A549 treated with GW870086 at 1 μM for 4 hours (cell line): Measurements from ENCODE around the gene ZNF514. TPM values are rescaled to one million over a fixed set of nuclear protein-coding genes. Genes with fewer than 3 reads are reported as not detected.

Experiments used
- total RNA-seq: library from RNA; stranded (reverse); fragments of 200-300 nt; extraction: Qiagen RNA extraction; gene quantifications from 5 replicates; pipeline ENCODE4 v1.2.3, GENCODE V29; 2022; ENCODE audit warnings: low read depth

ZNF514 gene
- total RNA-seq, result 4.3 to 7.4 TPM (median 6.8 TPM) in 5 replicates

DNA sequence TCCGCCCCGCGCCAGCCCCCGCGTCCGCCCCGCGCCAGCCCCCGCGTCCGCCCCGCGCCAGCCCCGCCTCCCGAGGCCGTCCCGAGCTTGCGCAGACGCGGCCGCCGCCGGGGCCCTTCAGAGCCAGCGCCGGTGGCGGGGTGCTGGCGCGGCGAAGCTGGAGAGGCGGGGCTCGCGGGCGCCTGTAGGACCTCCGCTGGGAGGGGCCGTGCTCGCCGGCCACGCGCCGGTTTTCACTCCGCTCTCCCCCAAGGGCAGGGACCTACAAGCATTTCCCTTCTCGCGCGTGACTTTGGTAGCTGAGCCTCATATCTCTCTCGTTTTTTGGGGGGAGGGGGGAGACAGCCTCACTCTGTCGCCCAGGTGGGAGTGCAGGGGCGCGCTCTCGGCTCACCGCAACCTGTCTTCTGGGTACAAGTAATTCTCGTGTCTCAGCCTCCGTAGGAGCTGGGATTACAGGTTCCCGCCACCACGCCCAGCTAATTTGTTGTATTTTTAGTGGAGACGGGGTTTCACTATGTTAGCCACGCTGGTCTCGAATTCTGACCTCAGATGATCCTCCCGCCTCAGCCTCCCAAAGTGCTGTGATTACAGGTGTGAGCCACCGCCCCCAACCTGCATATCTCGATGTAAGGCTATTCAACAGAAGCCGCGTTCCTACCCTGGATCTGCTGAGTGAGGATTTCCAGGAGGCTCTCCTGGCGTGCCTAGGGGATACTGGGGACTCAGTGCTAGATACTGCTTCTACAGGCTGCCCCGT lies at the start of gene ZNF514:
Gene ZNF514 (minus strand): TSS at position 159 of the 760 bp plus-strand sequence. CDS start 6,595 bp downstream, outside the sequence.

DNA sequence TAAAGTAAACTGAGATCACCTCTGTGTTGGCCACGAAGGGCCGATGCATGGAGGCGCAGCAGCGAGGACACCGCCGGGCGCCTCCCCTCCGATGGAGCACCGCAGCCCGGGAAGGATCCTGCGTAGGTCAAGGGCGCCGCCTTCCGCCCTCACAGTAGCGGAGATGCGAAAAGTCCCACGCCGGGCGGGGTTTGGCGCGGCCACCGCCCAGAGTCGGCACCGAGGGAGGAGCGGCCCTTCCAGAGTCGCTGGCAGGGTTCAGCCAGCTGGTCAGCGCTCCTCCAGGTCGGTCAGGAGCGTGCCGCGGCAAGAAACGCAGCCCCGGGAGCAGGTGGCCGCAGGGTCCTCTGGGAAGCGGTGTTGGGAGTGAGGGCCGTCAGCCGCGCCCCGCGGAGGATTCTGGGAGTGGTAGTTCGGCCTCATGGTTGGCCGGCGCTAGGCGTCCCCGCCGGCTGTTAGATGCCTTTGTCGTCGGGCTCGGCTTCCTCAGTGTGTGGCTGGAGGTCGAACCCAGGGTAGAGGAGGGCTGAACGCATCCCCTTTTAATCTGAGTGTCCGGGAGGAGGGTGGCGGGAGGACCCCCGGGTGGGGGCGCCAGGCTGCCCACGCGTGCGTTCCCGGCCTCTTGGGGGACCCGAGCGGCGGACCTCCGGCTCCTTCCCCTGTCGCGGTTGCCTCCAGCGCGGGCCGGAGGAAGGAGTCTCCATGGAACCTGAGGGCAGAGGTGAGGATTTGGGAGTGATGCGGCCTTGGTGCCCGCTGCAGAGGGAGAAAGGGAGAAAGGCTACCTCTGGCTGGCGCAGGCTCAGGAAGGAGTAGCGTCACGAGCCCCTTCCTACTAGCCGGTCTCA lies 47.7 kb upstream of the ZNF514 start, which contains the start of gene ZNF892:
Gene ZNF892 (plus strand): TSS at position 411 of the 851 bp plus-strand sequence. CDS start 295 bp downstream, at position 706.

DNA sequence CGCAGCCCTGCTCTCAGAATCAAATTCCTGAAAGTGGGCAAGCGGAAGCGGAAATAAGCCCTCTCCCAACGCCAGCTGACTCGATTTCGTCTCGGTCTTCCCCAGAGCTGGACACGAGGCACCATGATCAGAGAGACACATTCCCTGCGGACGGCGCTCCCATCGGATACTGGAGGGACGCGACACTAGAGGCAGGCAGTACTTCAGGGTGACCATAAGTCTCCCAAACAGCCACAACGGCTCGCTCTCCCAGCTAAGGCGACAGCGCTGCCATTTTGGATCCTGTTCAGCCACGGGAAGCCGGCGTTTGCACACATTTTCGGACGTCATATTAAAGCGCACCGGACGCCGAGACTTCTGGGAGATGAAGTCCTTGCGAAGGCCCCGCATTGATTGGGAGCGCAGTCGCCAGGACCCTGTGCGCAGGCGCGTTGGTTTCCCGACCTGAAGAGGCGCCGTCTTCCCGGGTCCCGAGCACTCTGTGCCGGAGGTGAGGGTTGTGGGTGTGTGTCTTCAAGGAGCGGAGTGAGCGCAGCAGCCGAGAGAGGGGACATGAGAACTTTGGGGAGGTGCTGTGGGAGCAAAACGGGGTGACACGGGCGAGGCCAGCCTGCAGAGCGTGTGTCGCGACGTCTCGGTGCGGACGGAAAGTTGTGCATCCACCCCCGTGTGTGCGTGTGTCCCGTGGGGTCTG lies 5.9 kb upstream of the ZNF514 start, which contains the start of gene ZNF2:
Gene ZNF2 (plus strand): TSS at position 439 of the 694 bp plus-strand sequence. CDS start 10,418 bp downstream, outside the sequence.

DNA sequence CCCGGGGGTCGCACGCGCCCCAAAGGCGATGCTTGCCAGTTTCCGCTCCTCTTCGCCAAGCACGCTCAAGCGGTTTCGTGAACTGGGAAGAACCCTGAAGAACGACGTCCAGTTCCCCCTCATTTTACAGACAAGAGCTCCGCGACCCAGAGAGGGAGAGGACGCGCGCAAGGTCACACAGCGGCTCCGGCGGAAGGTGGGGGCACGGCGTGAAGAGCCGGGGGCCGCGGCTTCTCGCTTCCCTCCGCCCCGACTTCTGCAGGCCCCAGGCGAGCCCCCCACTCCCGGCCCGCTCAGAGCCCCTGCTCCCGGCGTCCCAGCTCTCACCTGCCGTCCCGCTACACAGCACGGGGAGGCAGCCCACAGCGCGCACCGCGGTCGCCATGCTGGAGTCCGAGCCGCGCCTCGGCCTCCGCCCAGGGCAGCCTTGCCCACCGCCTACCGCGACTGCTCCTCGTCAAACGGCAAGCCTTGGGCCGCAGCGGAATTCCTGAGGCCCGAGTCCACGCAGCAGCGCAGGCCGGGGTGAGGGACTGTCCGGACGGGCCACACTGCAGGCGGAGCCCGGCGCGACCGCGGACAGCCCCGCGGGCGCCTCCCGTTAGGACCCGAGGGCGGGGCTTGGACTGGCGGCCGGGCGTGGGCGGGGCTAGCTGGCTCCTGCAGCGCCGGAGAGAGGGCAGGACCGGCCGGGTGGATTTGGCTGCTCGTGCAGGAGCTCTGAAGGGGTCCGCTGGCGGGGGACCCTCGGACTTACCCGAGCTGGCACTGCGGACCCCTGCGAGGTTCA lies 38.0 kb downstream of the ZNF514 start, which contains the start of gene MRPS5:
Gene MRPS5 (minus strand): TSS at position 402 of the 790 bp plus-strand sequence. CDS start 17 bp downstream, at position 385.

Other genes starting within 250 kb of the ZNF514 start
- gene MAL, start 134.1 kb downstream of the ZNF514 start, total RNA-seq, result not detected in 5 replicates
- 70.1 to 77.3 TPM (median 74.0 TPM) in 5 replicates for gene MRPS5, start 38.0 kb downstream of the ZNF514 start, total RNA-seq
- 2.6 to 4.5 TPM (median 3.4 TPM) in 5 replicates for gene ZNF2, start 6.0 kb upstream of the ZNF514 start, total RNA-seq
- 0.26 to 0.69 TPM (median 0.43 TPM) in 5 replicates for gene ZNF892, start 47.7 kb upstream of the ZNF514 start, total RNA-seq
- gene PROM2, start 114.6 kb upstream of the ZNF514 start, total RNA-seq, result 0.03 to 0.32 TPM (median 0.18 TPM) in 4 of 5 replicates, not detected in the other
- gene KCNIP3, start 137.5 kb upstream of the ZNF514 start, total RNA-seq, result 1.1 to 1.6 TPM (median 1.3 TPM) in 5 replicates
- 26.0 to 31.3 TPM (median 28.4 TPM) in 5 replicates for gene FAHD2A, start 242.9 kb upstream of the ZNF514 start, total RNA-seq